ENCODE data around the gene COX20. TPM values are rescaled to one million over a fixed set of nuclear protein-coding genes. Genes with fewer than 3 reads are reported as not detected.

Gene COX20
- total RNA-seq, 4 donors from 2014 or later, result 15.6 to 33.5 (median 28.2) TPM

- no peaks in the 10 kb centered on the region for H3K9me3 ChIP-seq
- TF ChIP-seq CTCF (IDR thresholded peaks at IDR 0.05), result no peak
- TF ChIP-seq POLR2A (IDR thresholded peaks at IDR 0.05), result no peak
- no peak overlapping the region for H3K4me3 ChIP-seq
- H3K27ac ChIP-seq, result no peak overlapping the region
- H3K36me3 ChIP-seq, result no peaks in the 10 kb centered on the region
- H3K4me1 ChIP-seq, result no peaks in the 10 kb centered on the region
- no peak for DNase-seq
- H3K27me3 ChIP-seq, result no peaks in the 10 kb centered on the region
These were observed 33.4 kb upstream of the COX20 start for GRCh38 chr1:244802041-244802440.

- H3K9me3 ChIP-seq, result no peaks in the 10 kb centered on the region
- DNase-seq, result no peak
- no peaks in the 10 kb centered on the region for H3K36me3 ChIP-seq
- TF ChIP-seq POLR2A (IDR thresholded peaks at IDR 0.05) (no peak), CTCF (IDR thresholded peaks at IDR 0.05) (no peak)
- H3K27me3 ChIP-seq, result no peaks in the 10 kb centered on the region
- no peaks in the 10 kb centered on the region for H3K4me1 ChIP-seq
- no peak overlapping the region for H3K4me3 ChIP-seq
- H3K27ac ChIP-seq, result no peak overlapping the region
These were observed 32.8 kb upstream of the COX20 start for GRCh38 chr1:244802556-244803239.

- DNase-seq, result no peak
- Histone ChIP-seq H3K4me1 (no peaks in the 10 kb centered on the region), H3K9me3 (no peaks in the 10 kb centered on the region), H3K27me3 (no peaks in the 10 kb centered on the region), H3K27ac (no peak overlapping the region), H3K36me3 (no peaks in the 10 kb centered on the region), H3K4me3 (no peak overlapping the region)
- TF ChIP-seq CTCF (IDR thresholded peaks at IDR 0.05) (no peak), POLR2A (IDR thresholded peaks at IDR 0.05) (no peak)
These were observed 30.6 kb upstream of the COX20 start for GRCh38 chr1:244804841-244805240.

DNA sequence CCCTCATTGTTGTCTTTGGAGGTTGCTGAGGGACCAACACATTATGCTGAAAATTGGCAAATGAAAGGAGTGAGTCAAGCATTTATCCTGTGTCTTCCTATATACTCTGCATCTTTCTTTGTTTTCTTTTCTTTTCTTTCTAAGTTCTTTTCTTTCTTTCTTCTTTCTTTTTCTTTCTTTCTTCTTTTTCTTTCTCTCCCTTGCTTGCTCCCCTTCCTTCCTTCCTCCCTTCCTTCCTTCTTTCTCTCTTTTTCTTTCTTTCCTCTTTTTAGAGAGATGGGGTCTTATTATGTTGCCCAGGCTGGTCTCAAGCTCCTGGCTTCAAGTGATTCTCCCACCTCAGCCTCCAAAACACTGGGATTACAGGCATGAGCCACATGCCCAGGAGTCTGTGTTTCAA is 28.3 kb upstream of the COX20 start:
- no peaks in the 10 kb centered on the region for H3K36me3 ChIP-seq
- no peak for DNase-seq
- H3K27ac ChIP-seq, result no peak overlapping the region
- H3K9me3 ChIP-seq, result no peaks in the 10 kb centered on the region
- no peak overlapping the region for H3K4me3 ChIP-seq
- H3K4me1 ChIP-seq, result no peaks in the 10 kb centered on the region
- no peaks in the 10 kb centered on the region for H3K27me3 ChIP-seq
- TF ChIP-seq CTCF (IDR thresholded peaks at IDR 0.05) (no peak), POLR2A (IDR thresholded peaks at IDR 0.05) (no peak)

GRCh38 chr1:244810221-244810620 is 25.2 kb upstream of the COX20 start:
- Histone ChIP-seq H3K27ac (no peak overlapping the region), H3K4me1 (no peaks in the 10 kb centered on the region), H3K27me3 (no peaks in the 10 kb centered on the region), H3K36me3 (no peaks in the 10 kb centered on the region), H3K4me3 (no peak overlapping the region), H3K9me3 (no peaks in the 10 kb centered on the region)
- no peak for TF ChIP-seq POLR2A (IDR thresholded peaks at IDR 0.05)
- no peak for DNase-seq

GRCh38 chr1:244813327-244813726 is 22.1 kb upstream of the COX20 start:
- Histone ChIP-seq H3K4me3 (no peak overlapping the region), H3K4me1 (no peaks in the 10 kb centered on the region), H3K36me3 (no peaks in the 10 kb centered on the region), H3K9me3 (no peaks in the 10 kb centered on the region), H3K27me3 (no peaks in the 10 kb centered on the region), H3K27ac (no peak overlapping the region)
- TF ChIP-seq CTCF (IDR thresholded peaks at IDR 0.05) (no peak), POLR2A (IDR thresholded peaks at IDR 0.05) (no peak)
- no peak for DNase-seq
